Testis (tissue), 2 donors: ENCODE measurements around the gene GRM5.

Experiments
- CTCF ChIP-seq, 3 experiments: fragments of 450-650 bp in 2 of 3; fragments of 200-600 bp in 1 of 3; sonication (generic) in 1 of 3; IDR thresholded peaks; one replicate each; pipeline ENCODE4 v1.5.1; 2016 to 2019; ENCODE audit warnings: antibody characterized with exemption in 3 of 3, mild to moderate bottlenecking in 2 of 3, moderate library complexity in 1 of 3
- POLR2A ChIP-seq: fragments of 450-650 bp; IDR thresholded peaks from one replicate; pipeline ENCODE4 v1.6.1; 2017; ENCODE audit warnings: antibody characterized with exemption, mild to moderate bottlenecking, moderate library complexity

- TF ChIP-seq CTCF (IDR thresholded peaks at IDR 0.05) (no peak), POLR2A (no peak)
These were observed 544.4 kb downstream of the GRM5 start for GRCh38 chr11:88521399-88521798.
